Activated CD4-positive, alpha-beta memory T cell treated with anti-CD3 and anti-CD28 coated beads for 36 hours (primary cell): ENCODE data around the gene CNIH3. TPM values are rescaled to one million over a fixed set of nuclear protein-coding genes. Genes with fewer than 3 reads are reported as not detected.
A peak's percentile ranks its signal among the peaks of the same experiment; 100 is the strongest.

Source experiments
- CTCF ChIA-PET: fragments of 350-600 bp; sonication (Branson Sonifier 250); formaldehyde crosslinking; loops from one replicate; lab custom pipeline; 2021; ENCODE audit warnings: antibody characterized with exemption, inconsistent platforms; lab: Charles Lee
- POLR2A ChIA-PET: fragments of 350-600 bp; sonication (Branson Sonifier 250); formaldehyde crosslinking; loops from one replicate; lab custom pipeline; 2021; ENCODE audit warnings: antibody characterized with exemption; lab: Charles Lee
- DNase-seq: peaks from one replicate; pipeline ENCODE4 v3.0.0-alpha.2; 2020
- H3K27ac Mint-ChIP-seq: one replicate; pipeline ENCODE4 v1.8.0; 2021; ENCODE audit warnings: mixed read lengths
- H3K27me3 Mint-ChIP-seq: one replicate; pipeline ENCODE4 v1.8.0; 2021; ENCODE audit warnings: mixed read lengths
- H3K36me3 Mint-ChIP-seq: one replicate; pipeline ENCODE4 v1.8.0; 2021; ENCODE audit warnings: mixed read lengths
- H3K4me1 Mint-ChIP-seq: one replicate; pipeline ENCODE4 v1.8.0; 2021; ENCODE audit warnings: low read depth, mixed read lengths
- H3K4me3 Mint-ChIP-seq: one replicate; pipeline ENCODE4 v1.8.0; 2021; ENCODE audit warnings: mild to moderate bottlenecking, mixed read lengths
- H3K9me3 Mint-ChIP-seq: one replicate; pipeline ENCODE4 v1.8.0; 2021; ENCODE audit warnings: mixed read lengths
- intact Hi-C: fragments of 100-400 bp; cut with micrococcal nuclease; formaldehyde crosslinking; loops from one replicate; pipeline ENCODE4 v1.15.1; 2023
- total RNA-seq, 2 experiments: library from RNA; stranded (reverse); gene quantifications; one replicate each; pipeline ENCODE4 v1.2.3, GENCODE V29; 2021

The CNIH3 gene
- total RNA-seq, 2 experiments from 2014 or later: 0.63 to 1.00 TPM

- DNase-seq: no peak
- intact Hi-C loops: loop anchor here (5.0 kb wide), 1 partner anchor 807 kb away; the partner anchor contains the start of gene LBR
- CTCF ChIA-PET: no interaction called here
- no peak overlapping the region for H3K27ac Mint-ChIP-seq
- peaks cover 57% of the 10 kb centered on the region for H3K27me3 Mint-ChIP-seq
- peaks cover 6% of the 10 kb centered on the region for H3K36me3 Mint-ChIP-seq
- peaks cover 58% of the 10 kb centered on the region for H3K4me1 Mint-ChIP-seq
- H3K9me3 Mint-ChIP-seq: peaks cover 13% of the 10 kb centered on the region
- POLR2A ChIA-PET: no interaction called here
- no peak overlapping the region for H3K4me3 Mint-ChIP-seq
Observed at GRCh38 chr1:224620105-224620504, 4.0 kb downstream of the CNIH3 start.

- CTCF ChIA-PET: no interaction called here
- Mint-ChIP-seq H3K4me1 (peaks cover 50% of the 10 kb centered on the region), H3K4me3 (no peak overlapping the region), H3K9me3 (peaks cover 13% of the 10 kb centered on the region), H3K27me3 (peaks cover 44% of the 10 kb centered on the region), H3K36me3 (peaks cover 6% of the 10 kb centered on the region), H3K27ac (no peak overlapping the region)
- no peak for DNase-seq
- POLR2A ChIA-PET: interaction anchor here (0.6 kb wide), 1 partner anchor 788 kb away, joined by 3 read pairs; no protein-coding TSS in a partner anchor
- intact Hi-C loops: loop anchor here (5.0 kb wide), 1 partner anchor 805 kb away; the partner anchor contains the start of gene LBR
Observed at GRCh38 chr1:224621813-224622682, 5.9 kb downstream of the CNIH3 start.

GRCh38 chr1:224622831-224623230 lies 6.7 kb downstream of the CNIH3 start:
- peak overlapping the region; percentile 87 for H3K27ac Mint-ChIP-seq
- H3K27me3 Mint-ChIP-seq: peaks cover 38% of the 10 kb centered on the region
- POLR2A ChIA-PET: interaction anchor here (1.5 kb wide), 1 partner anchor 125 kb away, joined by 5 read pairs; no protein-coding TSS in a partner anchor
- peaks cover 6% of the 10 kb centered on the region for H3K36me3 Mint-ChIP-seq
- CTCF ChIA-PET: interaction anchor here (0.6 to 0.9 kb wide), 3 partner anchors 14 to 231 kb away, joined by 3 read pairs; no protein-coding TSS in a partner anchor
- H3K4me3 Mint-ChIP-seq: no peak overlapping the region
- intact Hi-C loops: loop anchor here (1.0 to 5.0 kb wide), 2 partner anchors 80 to 804 kb away; partner anchors contain the start of gene LBR
- H3K9me3 Mint-ChIP-seq: peaks cover 13% of the 10 kb centered on the region
- peaks cover 44% of the 10 kb centered on the region for H3K4me1 Mint-ChIP-seq
- no peak for DNase-seq

GRCh38 chr1:224623310-224623714 lies 7.2 kb downstream of the CNIH3 start:
- H3K9me3 Mint-ChIP-seq: peaks cover 13% of the 10 kb centered on the region
- DNase-seq: peak; percentile 56
- intact Hi-C loops: loop anchor here (1.0 to 5.0 kb wide), 2 partner anchors 80 to 804 kb away; partner anchors contain the start of gene LBR
- CTCF ChIA-PET: interaction anchor here (0.6 to 1.1 kb wide), 5 partner anchors 14 to 299 kb away, joined by 3 to 6 read pairs (median 3); no protein-coding TSS in a partner anchor
- peaks cover 33% of the 10 kb centered on the region for H3K27me3 Mint-ChIP-seq
- H3K27ac Mint-ChIP-seq: peak overlapping the region; percentile 87
- peaks cover 6% of the 10 kb centered on the region for H3K36me3 Mint-ChIP-seq
- POLR2A ChIA-PET: interaction anchor here (1.5 kb wide), 1 partner anchor 125 kb away, joined by 5 read pairs; no protein-coding TSS in a partner anchor
- H3K4me1 Mint-ChIP-seq: peaks cover 39% of the 10 kb centered on the region
- peak overlapping the region; percentile 45 for H3K4me3 Mint-ChIP-seq

- intact Hi-C loops: loop anchor here (1.0 to 5.0 kb wide), 4 partner anchors 81 to 803 kb away; partner anchors contain the start of gene LBR
- Mint-ChIP-seq H3K4me3 (peak overlapping the region; percentile 45), H3K36me3 (peaks cover 6% of the 10 kb centered on the region), H3K4me1 (peaks cover 34% of the 10 kb centered on the region), H3K27me3 (peaks cover 28% of the 10 kb centered on the region), H3K27ac (peak overlapping the region; percentile 87), H3K9me3 (peaks cover 13% of the 10 kb centered on the region)
- POLR2A ChIA-PET: interaction anchor here (1.5 kb wide), 1 partner anchor 126 kb away, joined by 5 read pairs; no protein-coding TSS in a partner anchor
- peak; percentile 90 for DNase-seq
- CTCF ChIA-PET: interaction anchor here (0.6 to 2.8 kb wide), 5 partner anchors 13 to 299 kb away, joined by 3 to 8 read pairs (median 3); no protein-coding TSS in a partner anchor
Observed at GRCh38 chr1:224623743-224624333, 7.7 kb downstream of the CNIH3 start.

GRCh38 chr1:224624432-224624831 lies 8.3 kb downstream of the CNIH3 start:
- POLR2A ChIA-PET: no interaction called here
- Mint-ChIP-seq H3K27ac (peak overlapping the region; percentile 87), H3K9me3 (peaks cover 13% of the 10 kb centered on the region)

GRCh38 chr1:224626042-224626441 lies 9.9 kb downstream of the CNIH3 start:
- ChIA-PET POLR2A (no interaction called here), CTCF (interaction anchor here (0.9 to 2.8 kb wide), 2 partner anchors 18 to 19 kb away, joined by 3 to 8 read pairs; no protein-coding TSS in a partner anchor)
- intact Hi-C loops: no loop called here
- H3K4me3 Mint-ChIP-seq: no peak overlapping the region
- peaks cover 15% of the 10 kb centered on the region for H3K27me3 Mint-ChIP-seq
- no peak overlapping the region for H3K27ac Mint-ChIP-seq
- H3K36me3 Mint-ChIP-seq: peaks cover 6% of the 10 kb centered on the region
- peaks cover 27% of the 10 kb centered on the region for H3K4me1 Mint-ChIP-seq
- H3K9me3 Mint-ChIP-seq: peaks cover 13% of the 10 kb centered on the region
- no peak for DNase-seq

More at GRCh38 chr1:224624432-224624831, 8.3 kb downstream of the CNIH3 start:
- CTCF ChIA-PET: interaction anchor here (2.8 kb wide), 1 partner anchor 20 kb away, joined by 8 read pairs; no protein-coding TSS in a partner anchor
- peak overlapping the region; percentile 45 for H3K4me3 Mint-ChIP-seq
- intact Hi-C loops: loop anchor here (1.0 to 5.0 kb wide), 3 partner anchors 126 to 803 kb away; partner anchors contain the start of gene LBR
- H3K27me3 Mint-ChIP-seq: peaks cover 22% of the 10 kb centered on the region
- no peak for DNase-seq
- H3K4me1 Mint-ChIP-seq: peaks cover 29% of the 10 kb centered on the region
- peaks cover 6% of the 10 kb centered on the region for H3K36me3 Mint-ChIP-seq

GRCh38 chr1:224629965-224630364 lies 13.8 kb downstream of the CNIH3 start:
- no peaks in the 10 kb centered on the region for H3K36me3 Mint-ChIP-seq
- intact Hi-C loops: no loop called here
- H3K27ac Mint-ChIP-seq: no peak overlapping the region
- peaks cover 1% of the 10 kb centered on the region for H3K27me3 Mint-ChIP-seq
- peaks cover 4% of the 10 kb centered on the region for H3K4me1 Mint-ChIP-seq
- H3K9me3 Mint-ChIP-seq: no peaks in the 10 kb centered on the region
- POLR2A ChIA-PET: no interaction called here
- no peak for DNase-seq
- no peak overlapping the region for H3K4me3 Mint-ChIP-seq
- CTCF ChIA-PET: no interaction called here

- CTCF ChIA-PET: interaction anchor here (1.4 to 2.3 kb wide), 3 partner anchors 11 to 118 kb away, joined by 4 to 6 read pairs (median 6); no protein-coding TSS in a partner anchor
- POLR2A ChIA-PET: no interaction called here
- intact Hi-C loops: no loop called here
- Mint-ChIP-seq H3K36me3 (no peaks in the 10 kb centered on the region), H3K4me1 (no peaks in the 10 kb centered on the region), H3K4me3 (no peak overlapping the region), H3K27ac (no peak overlapping the region), H3K9me3 (no peaks in the 10 kb centered on the region), H3K27me3 (peaks cover 1% of the 10 kb centered on the region)
- DNase-seq: no peak
Observed at GRCh38 chr1:224631462-224632115, 15.5 kb downstream of the CNIH3 start.

- H3K9me3 Mint-ChIP-seq: no peaks in the 10 kb centered on the region
- H3K4me1 Mint-ChIP-seq: peaks cover 2% of the 10 kb centered on the region
- no peak overlapping the region for H3K27ac Mint-ChIP-seq
- no peak overlapping the region for H3K4me3 Mint-ChIP-seq
- no peak for DNase-seq
- peaks cover 1% of the 10 kb centered on the region for H3K27me3 Mint-ChIP-seq
- ChIA-PET POLR2A (no interaction called here), CTCF (interaction anchor here (1.4 to 2.3 kb wide), 3 partner anchors 11 to 119 kb away, joined by 4 to 6 read pairs (median 6); no protein-coding TSS in a partner anchor)
- H3K36me3 Mint-ChIP-seq: no peaks in the 10 kb centered on the region
- intact Hi-C loops: no loop called here
Observed at GRCh38 chr1:224632381-224632871, 16.3 kb downstream of the CNIH3 start.

- Mint-ChIP-seq H3K9me3 (no peaks in the 10 kb centered on the region), H3K4me3 (no peak overlapping the region), H3K36me3 (no peaks in the 10 kb centered on the region), H3K4me1 (peaks cover 7% of the 10 kb centered on the region), H3K27ac (no peak overlapping the region), H3K27me3 (peaks cover 1% of the 10 kb centered on the region)
- POLR2A ChIA-PET: no interaction called here
- CTCF ChIA-PET: interaction anchor here (1.1 to 2.3 kb wide), 3 partner anchors 10 to 119 kb away, joined by 6 read pairs; no protein-coding TSS in a partner anchor
- intact Hi-C loops: no loop called here
- DNase-seq: no peak
Observed at GRCh38 chr1:224632921-224633321, 16.8 kb downstream of the CNIH3 start.
